Neural progenitor cell (in vitro differentiated cells): ENCODE data around the gene ACSM3. TPM values are rescaled to one million over a fixed set of nuclear protein-coding genes. Genes with fewer than 3 reads are reported as not detected.

ENCODE experiments used
- DNase-seq: peaks from one replicate; pipeline ENCODE4 v3.0.0-alpha.2; 2016; ENCODE audit warnings: low spot score
- H2AFZ ChIP-seq: fragments of 200-600 bp; sonication (generic); replicated peaks from 2 replicates; pipeline ENCODE4 v1.6.1; 2016; ENCODE audit warnings: antibody characterized with exemption
- H3F3A ChIP-seq: fragments of 200-600 bp; sonication (generic); 2 replicates; pipeline ENCODE4 v1.6.1; 2016; ENCODE audit warnings: antibody characterized with exemption, low read depth
- H3K27ac ChIP-seq: fragments of 200-600 bp; sonication (generic); 2 replicates; pipeline ENCODE4 v1.5.1; 2016; ENCODE audit warnings: mild to moderate bottlenecking
- H3K27me3 ChIP-seq: fragments of 200-600 bp; sonication (generic); 2 replicates; pipeline ENCODE4 v1.6.1; 2016; ENCODE audit warnings: mild to moderate bottlenecking, moderate library complexity
- H3K36me3 ChIP-seq: fragments of 200-600 bp; sonication (generic); 2 replicates; pipeline ENCODE4 v1.5.1; 2016
- H3K4me1 ChIP-seq: fragments of 200-600 bp; sonication (generic); 2 replicates; pipeline ENCODE4 v1.6.1; 2016; ENCODE audit warnings: mixed run types
- H3K4me2 ChIP-seq: fragments of 200-600 bp; sonication (generic); 2 replicates; pipeline ENCODE4 v1.6.1; 2016
- H3K4me3 ChIP-seq: fragments of 200-600 bp; sonication (generic); 2 replicates; pipeline ENCODE4 v1.5.1; 2016
- H3K79me2 ChIP-seq: fragments of 200-600 bp; sonication (generic); 2 replicates; pipeline ENCODE4 v1.6.1; 2016; ENCODE audit warnings: low read depth
- H3K9ac ChIP-seq: fragments of 200-600 bp; sonication (generic); 2 replicates; pipeline ENCODE4 v1.6.1; 2016
- H3K9me3 ChIP-seq: fragments of 200-600 bp; sonication (generic); 2 replicates; pipeline ENCODE4 v1.5.1; 2016; ENCODE audit warnings: low read depth
- H4K20me1 ChIP-seq: fragments of 200-600 bp; sonication (generic); 2 replicates; pipeline ENCODE4 v1.6.1; 2016; ENCODE audit warnings: low read depth
- H3K27ac Mint-ChIP-seq: 3 replicates; pipeline ENCODE4 v1.8.0; 2021; ENCODE audit warnings: mixed read lengths
- H3K27me3 Mint-ChIP-seq: 2 replicates; pipeline ENCODE4 v1.8.0; 2022; ENCODE audit warnings: low read depth, mild to moderate bottlenecking, inconsistent platforms, moderate library complexity, mixed read lengths; ENCODE audit not compliant: insufficient read depth
- H3K36me3 Mint-ChIP-seq: 3 replicates; pipeline ENCODE4 v1.8.0; 2021; ENCODE audit warnings: mixed read lengths
- H3K4me1 Mint-ChIP-seq: 3 replicates; pipeline ENCODE4 v1.8.0; 2021; ENCODE audit warnings: mixed read lengths
- H3K4me3 Mint-ChIP-seq: 3 replicates; pipeline ENCODE4 v1.8.0; 2021; ENCODE audit warnings: mild to moderate bottlenecking, moderate library complexity, mixed read lengths
- H3K9me3 Mint-ChIP-seq: 3 replicates; pipeline ENCODE4 v1.8.0; 2020; ENCODE audit warnings: mixed read lengths
- CTCF ChIP-seq: fragments of 200-600 bp; sonication (generic); IDR thresholded peaks from 2 replicates; pipeline ENCODE4 v1.5.1; 2017; ENCODE audit warnings: antibody characterized with exemption, mild to moderate bottlenecking
- EZH2 ChIP-seq: fragments of 200-600 bp; sonication (generic); IDR thresholded peaks from 2 replicates; pipeline ENCODE4 v1.6.1; 2017; ENCODE audit warnings: antibody characterized with exemption, mild to moderate bottlenecking, moderate library complexity
- EZH2phosphoT487 ChIP-seq: fragments of 200-600 bp; sonication (generic); IDR thresholded peaks from 2 replicates; pipeline ENCODE4 v1.6.1; 2017; ENCODE audit warnings: antibody characterized with exemption
- small RNA-seq: library from RNA; depleted of rRNA; stranded (forward); fragments of <200 nt; gene quantifications from one replicate; pipeline ENCODE3, GENCODE V24; 2015
- total RNA-seq: library from RNA; depleted of rRNA; stranded (reverse); fragments of >200 nt; gene quantifications from 2 replicates; pipeline ENCODE4 v1.2.3, GENCODE V29; 2015; ENCODE audit warnings: low replicate concordance

ACSM3 gene
- total RNA-seq, 1 donor from 2014 or later: 3.8 TPM

DNA sequence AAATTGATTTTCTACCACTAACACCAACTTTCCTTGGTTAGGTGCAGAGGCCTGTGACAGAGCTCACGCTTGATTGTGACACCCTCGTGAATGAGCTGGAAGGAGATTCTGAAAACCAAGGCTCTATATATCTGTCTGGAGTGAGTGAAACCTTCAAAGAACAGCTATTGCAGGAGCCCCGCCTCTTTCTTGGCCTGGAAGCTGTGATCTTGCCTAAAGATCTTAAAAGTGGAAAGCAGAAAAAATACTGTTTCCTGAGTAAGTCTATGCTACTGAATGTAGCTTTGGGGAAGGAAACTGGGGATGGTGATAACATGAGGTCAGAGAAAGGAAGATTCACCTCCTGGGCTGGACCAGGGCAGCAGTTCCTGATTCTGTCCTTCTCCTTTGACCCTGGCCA is 80.8 kb downstream of the ACSM3 start:
- H3K4me2 ChIP-seq: no peak overlapping the region
- H3K36me3 Mint-ChIP-seq: peaks cover 7% of the 10 kb centered on the region
- no peak overlapping the region for H2AFZ ChIP-seq
- no peak overlapping the region for H3K4me3 ChIP-seq
- H3K27me3 ChIP-seq: no peaks in the 10 kb centered on the region
- TF ChIP-seq EZH2phosphoT487: no peak
- no peak for TF ChIP-seq CTCF
- TF ChIP-seq EZH2: no peak
- H3K4me1 ChIP-seq: no peaks in the 10 kb centered on the region
- H3F3A ChIP-seq: no peaks in the 10 kb centered on the region
- no peaks in the 10 kb centered on the region for H3K27me3 Mint-ChIP-seq
- no peaks in the 10 kb centered on the region for H3K9me3 Mint-ChIP-seq
- H3K9ac ChIP-seq: no peak overlapping the region
- H3K79me2 ChIP-seq: no peaks in the 10 kb centered on the region
- no peaks in the 10 kb centered on the region for H3K9me3 ChIP-seq
- no peak overlapping the region for H3K4me3 Mint-ChIP-seq
- H3K4me1 Mint-ChIP-seq: no peaks in the 10 kb centered on the region
- no peaks in the 10 kb centered on the region for H3K36me3 ChIP-seq
- no peaks in the 10 kb centered on the region for H4K20me1 ChIP-seq
- DNase-seq: no peak
- peak overlapping the region; percentile 15 for H3K27ac Mint-ChIP-seq
- H3K27ac ChIP-seq: no peak overlapping the region

DNA sequence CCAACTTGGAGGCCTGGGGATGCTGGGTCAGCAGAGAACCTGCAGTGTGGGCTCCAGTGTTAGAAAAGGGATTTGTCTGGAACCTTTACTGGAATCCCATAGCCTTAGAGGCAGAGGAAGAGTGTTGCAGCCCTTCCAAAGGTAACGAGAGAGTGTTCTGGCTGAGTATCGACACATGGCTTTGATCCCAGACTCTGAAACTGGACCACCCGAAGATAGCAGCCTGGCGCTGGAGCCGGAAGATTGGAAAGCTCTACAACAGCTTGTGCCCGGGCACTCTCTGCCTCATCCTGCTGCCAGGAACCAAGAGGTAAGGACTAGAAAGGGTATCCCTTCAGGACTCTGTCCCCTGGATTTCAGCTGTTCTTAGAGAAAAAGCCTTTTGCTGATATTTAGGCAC is 82.2 kb downstream of the ACSM3 start:
- no peak overlapping the region for H3K4me2 ChIP-seq
- no peak overlapping the region for H3K27ac ChIP-seq
- no peaks in the 10 kb centered on the region for H3K4me1 ChIP-seq
- Mint-ChIP-seq H3K27me3 (no peaks in the 10 kb centered on the region), H3K4me3 (no peak overlapping the region), H3K27ac (no peak overlapping the region), H3K9me3 (no peaks in the 10 kb centered on the region), H3K36me3 (peaks cover 7% of the 10 kb centered on the region), H3K4me1 (peaks cover 3% of the 10 kb centered on the region)
- no peaks in the 10 kb centered on the region for H3K79me2 ChIP-seq
- H3K9me3 ChIP-seq: no peaks in the 10 kb centered on the region
- no peaks in the 10 kb centered on the region for H4K20me1 ChIP-seq
- H3K27me3 ChIP-seq: no peaks in the 10 kb centered on the region
- no peak for TF ChIP-seq EZH2
- no peak for TF ChIP-seq EZH2phosphoT487
- TF ChIP-seq CTCF: no peak
- no peaks in the 10 kb centered on the region for H3F3A ChIP-seq
- no peak overlapping the region for H3K9ac ChIP-seq
- no peak for DNase-seq
- no peak overlapping the region for H3K4me3 ChIP-seq
- H3K36me3 ChIP-seq: no peaks in the 10 kb centered on the region
- H2AFZ ChIP-seq: no peak overlapping the region

DNA sequence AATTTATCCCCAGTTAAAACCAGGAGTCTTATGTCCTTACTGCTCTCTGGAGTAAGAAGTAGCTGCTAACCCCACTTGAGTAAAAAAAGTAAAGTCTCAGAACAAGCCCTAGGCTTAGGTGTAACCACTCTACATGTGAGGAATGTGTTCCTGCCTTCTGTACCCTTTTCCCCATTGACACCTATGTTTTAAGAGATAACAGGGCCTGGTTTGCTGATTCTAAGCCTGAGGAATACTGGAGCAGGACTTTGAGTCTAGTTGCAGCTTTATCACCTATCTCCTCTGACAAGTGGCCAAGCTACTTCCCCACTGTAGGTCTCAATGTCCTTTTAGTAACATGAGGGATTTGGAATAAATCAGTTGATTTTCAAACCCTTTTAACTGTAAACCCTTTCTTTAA is 82.7 kb downstream of the ACSM3 start:
- H3K27ac Mint-ChIP-seq: no peak overlapping the region
- Histone ChIP-seq H3K79me2 (no peaks in the 10 kb centered on the region), H3K9me3 (no peaks in the 10 kb centered on the region), H3K4me3 (no peak overlapping the region), H3K9ac (peak overlapping the region; percentile 30), H4K20me1 (no peaks in the 10 kb centered on the region), H3K27me3 (no peaks in the 10 kb centered on the region), H2AFZ (no peak overlapping the region), H3K36me3 (no peaks in the 10 kb centered on the region), H3K4me1 (no peaks in the 10 kb centered on the region), H3F3A (no peaks in the 10 kb centered on the region), H3K4me2 (no peak overlapping the region), H3K27ac (no peak overlapping the region)
- no peak overlapping the region for H3K4me3 Mint-ChIP-seq
- no peaks in the 10 kb centered on the region for H3K27me3 Mint-ChIP-seq
- DNase-seq: no peak
- TF ChIP-seq EZH2phosphoT487 (no peak), CTCF (no peak), EZH2 (no peak)
- H3K9me3 Mint-ChIP-seq: no peaks in the 10 kb centered on the region
- peaks cover 5% of the 10 kb centered on the region for H3K36me3 Mint-ChIP-seq
- H3K4me1 Mint-ChIP-seq: peaks cover 3% of the 10 kb centered on the region

Small RNA genes lying within 50 kb of the gene (small RNA-seq; reads per million reads assigned to genes)
- gene RF00618: not detected
- gene RNU6-944P: not detected

Other genes with a start within 250 kb of the ACSM3 start
- not detected in 2 replicates for gene ACSM2B, start 187.6 kb upstream of the ACSM3 start, total RNA-seq
- gene ACSM1, start 66.3 kb upstream of the ACSM3 start, total RNA-seq: not detected in 2 replicates
- gene THUMPD1, start 22.2 kb upstream of the ACSM3 start, total RNA-seq: 90.7 and 95.8 TPM in 2 replicates
- 46.9 and 56.4 TPM in 2 replicates for gene ERI2, start 42.5 kb downstream of the ACSM3 start, total RNA-seq
- gene REXO5, start 42.5 kb downstream of the ACSM3 start, total RNA-seq: 9.8 and 13.1 TPM in 2 replicates
- gene DCUN1D3, start 136.3 kb downstream of the ACSM3 start, total RNA-seq: 15.4 and 18.2 TPM in 2 replicates
- gene LYRM1, start 136.8 kb downstream of the ACSM3 start, total RNA-seq: 60.5 and 61.8 TPM in 2 replicates